DND-41 (cell line): Measurements from ENCODE around the gene VAC14.

Experiments used
- CTCF ChIP-seq: IDR thresholded peaks from 2 replicates; pipeline ENCODE4 v1.5.1; 2012; ENCODE audit warnings: borderline replicate concordance, low read length, moderate library complexity, mild to moderate bottlenecking; ENCODE audit not compliant: poor library complexity, severe bottlenecking; ENCODE audit errors: extremely low read depth
- EZH2 ChIP-seq: IDR thresholded peaks from 3 replicates; pipeline ENCODE4 v1.6.1; 2012; ENCODE audit warnings: borderline replicate concordance, low read depth, mild to moderate bottlenecking, moderate library complexity, low read length, inconsistent platforms; ENCODE audit not compliant: severe bottlenecking

- no peak for TF ChIP-seq EZH2
- TF ChIP-seq CTCF = no peak
Measured at GRCh38 chr16:70804153-70804733, 3.3 kb upstream of the VAC14 start.
